ENCODE data around the gene SLC25A29.

- TF ChIP-seq EZH2 (IDR thresholded peaks at IDR 0.05; ENCODE audit: low read length, missing control alignments) (no peak), CTCF (conservative IDR thresholded peaks at IDR 0.05 in 1 of 2, IDR thresholded peaks at IDR 0.05 in 1 of 2; ENCODE audit: low read depth in 1 of 2, low read length in 2 of 2) (no peak)
Observed at GRCh38 chr14:100341301-100342031, 35.2 kb upstream of the SLC25A29 start.
